SJSA1 (cell line): ENCODE results near the gene NAT9. TPM values are rescaled to one million over a fixed set of nuclear protein-coding genes. Genes with fewer than 3 reads are reported as not detected.

Experiments
- DNase-seq, 2 experiments: peaks; one replicate each; pipeline ENCODE4 v3.0.0-alpha.2; 2015 to 2020; ENCODE audit warnings: low spot score in 2 of 2, low read depth in 1 of 2
- H3K27ac ChIP-seq: fragments of 250-450 bp; sonication (Bioruptor Pico); 2 replicates; pipeline ENCODE4 v1.5.1; 2020; ENCODE audit warnings: mild to moderate bottlenecking, moderate library complexity
- H3K27me3 ChIP-seq: fragments of 250-450 bp; sonication (Bioruptor Pico); replicated peaks from 2 replicates; pipeline ENCODE4 v1.5.1; 2020; ENCODE audit warnings: mild to moderate bottlenecking, moderate library complexity
- H3K36me3 ChIP-seq: fragments of 250-450 bp; sonication (Bioruptor Pico); 2 replicates; pipeline ENCODE4 v1.5.1; 2020; ENCODE audit warnings: mild to moderate bottlenecking
- H3K4me1 ChIP-seq: fragments of 250-450 bp; sonication (Bioruptor Pico); replicated peaks from 2 replicates; pipeline ENCODE4 v1.6.1; 2021; ENCODE audit warnings: mild to moderate bottlenecking
- H3K4me3 ChIP-seq: fragments of 250-450 bp; sonication (Bioruptor Pico); 2 replicates; pipeline ENCODE4 v1.5.1; 2020; ENCODE audit warnings: mild to moderate bottlenecking
- H3K9me3 ChIP-seq: fragments of 250-450 bp; sonication (Bioruptor Pico); replicated peaks from 2 replicates; pipeline ENCODE4 v1.5.1; 2020; ENCODE audit warnings: mild to moderate bottlenecking
- total RNA-seq: library from RNA; depleted of rRNA; stranded (reverse); fragments of >200 nt; shearing (Covaris generic); gene quantifications from 2 replicates; pipeline ENCODE4 v1.2.3, GENCODE V29; 2014

NAT9 gene
- total RNA-seq, 1 experiment from 2014 or later = 32.9 TPM

DNA sequence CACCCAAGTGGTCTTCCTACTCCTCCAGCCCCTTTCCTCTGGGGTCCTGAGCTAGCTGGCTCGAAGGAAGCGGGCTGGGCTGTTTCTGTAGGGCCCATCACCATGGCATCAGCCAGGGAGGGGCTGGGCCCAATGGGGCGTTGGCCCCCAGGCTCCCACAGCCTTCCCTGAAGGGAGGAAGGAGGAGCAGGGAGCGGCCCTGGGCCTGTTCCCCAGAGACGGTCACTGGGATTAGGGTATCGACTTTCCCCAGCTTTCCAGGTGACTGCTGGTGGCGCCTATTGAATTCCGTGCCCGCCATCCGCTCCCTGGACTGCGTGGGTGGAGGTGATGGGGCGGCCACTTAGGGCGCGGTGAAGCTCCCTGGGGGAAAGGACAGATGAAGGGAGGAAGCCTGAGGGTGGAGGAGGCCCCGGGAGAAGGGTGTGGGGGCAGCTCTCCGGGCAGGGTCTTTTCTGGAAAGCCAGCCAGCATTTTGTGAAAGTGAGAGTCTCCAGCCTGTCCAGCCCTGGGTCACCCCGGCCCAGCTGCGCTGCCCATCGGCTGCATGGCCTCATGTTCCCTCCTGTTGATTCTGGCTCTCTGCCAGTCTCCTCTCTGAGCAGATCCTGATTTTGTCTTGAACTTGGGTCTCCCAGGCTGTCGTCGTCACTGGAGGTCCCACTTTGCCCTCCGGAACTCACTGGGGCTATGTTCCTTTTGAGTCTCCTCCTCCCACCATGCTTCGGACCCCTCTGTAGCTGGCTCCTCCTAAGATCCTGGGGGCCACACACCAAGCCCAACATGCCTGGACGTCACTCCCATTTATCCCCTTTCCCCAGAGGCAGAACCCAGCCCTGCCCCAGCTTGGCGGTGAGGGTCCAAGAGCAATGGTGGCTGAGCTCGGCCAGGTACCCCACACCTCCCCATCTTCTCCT lies 18.0 kb downstream of the NAT9 start:
- peak in 1 of 2 experiments; percentile 64 for DNase-seq
- no peaks in the 10 kb centered on the region for H3K36me3 ChIP-seq
- H3K27ac ChIP-seq = no peak overlapping the region
- H3K9me3 ChIP-seq = no peaks in the 10 kb centered on the region
- H3K4me3 ChIP-seq = no peak overlapping the region
- peaks cover 53% of the 10 kb centered on the region for H3K4me1 ChIP-seq
- H3K27me3 ChIP-seq = no peaks in the 10 kb centered on the region

DNA sequence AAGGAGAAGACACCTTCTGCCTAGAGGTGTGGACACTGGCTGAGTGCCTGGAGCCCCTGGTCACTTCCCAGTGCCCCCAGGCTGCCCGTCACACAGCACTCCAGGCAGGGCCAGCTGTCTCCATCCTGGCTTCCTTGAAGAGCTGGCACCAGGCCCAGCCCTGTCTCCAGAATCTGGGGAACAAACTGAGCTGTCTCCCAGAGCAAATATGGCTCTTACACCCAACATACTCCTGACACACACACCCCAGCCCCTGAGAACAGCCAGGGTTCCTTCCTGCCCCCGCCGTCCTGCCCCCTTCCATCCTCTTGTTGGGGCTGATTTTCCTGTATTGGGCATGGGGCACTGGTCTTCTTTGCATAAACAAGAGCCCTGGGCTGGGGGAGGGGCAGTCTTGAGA lies 18.6 kb downstream of the NAT9 start:
- Histone ChIP-seq H3K27ac (no peak overlapping the region), H3K4me1 (peaks cover 46% of the 10 kb centered on the region)
- DNase-seq = no peak

GRCh38 chr17:74756891-74757290 lies 19.3 kb downstream of the NAT9 start:
- Histone ChIP-seq H3K9me3 (no peaks in the 10 kb centered on the region), H3K27me3 (no peaks in the 10 kb centered on the region), H3K36me3 (no peaks in the 10 kb centered on the region), H3K4me1 (peaks cover 44% of the 10 kb centered on the region), H3K27ac (no peak overlapping the region), H3K4me3 (no peak overlapping the region)
- no peak for DNase-seq

More for the DNA sequence above, 18.6 kb downstream of the NAT9 start:
- no peaks in the 10 kb centered on the region for H3K36me3 ChIP-seq
- no peaks in the 10 kb centered on the region for H3K9me3 ChIP-seq
- H3K4me3 ChIP-seq = no peak overlapping the region
- H3K27me3 ChIP-seq = no peaks in the 10 kb centered on the region

GRCh38 chr17:74755533-74755932 lies 20.6 kb downstream of the NAT9 start:
- Histone ChIP-seq H3K4me3 (no peak overlapping the region), H3K9me3 (no peaks in the 10 kb centered on the region), H3K27me3 (no peaks in the 10 kb centered on the region), H3K4me1 (peaks cover 33% of the 10 kb centered on the region), H3K36me3 (no peaks in the 10 kb centered on the region; the same call in 1 of the 2 replicates), H3K27ac (no peak overlapping the region)
- no peak for DNase-seq

- Histone ChIP-seq H3K4me3 (no peak overlapping the region), H3K4me1 (peaks cover 33% of the 10 kb centered on the region), H3K9me3 (no peaks in the 10 kb centered on the region), H3K36me3 (no peaks in the 10 kb centered on the region; the same call in 1 of the 2 replicates), H3K27me3 (no peaks in the 10 kb centered on the region), H3K27ac (no peak overlapping the region)
- DNase-seq = no peak
Measured at GRCh38 chr17:74754832-74755231, 21.3 kb downstream of the NAT9 start.

- Histone ChIP-seq H3K27ac (no peak overlapping the region), H3K36me3 (peaks cover 10% of the 10 kb centered on the region)
- no peak for DNase-seq
Measured at GRCh38 chr17:74752822-74753401, 23.2 kb downstream of the NAT9 start.

GRCh38 chr17:74752415-74752814 lies 23.7 kb downstream of the NAT9 start:
- DNase-seq = no peak
- Histone ChIP-seq H3K27ac (no peak overlapping the region), H3K9me3 (peaks cover 4% of the 10 kb centered on the region; the same call in 1 of the 2 replicates), H3K4me3 (no peak overlapping the region), H3K36me3 (peaks cover 10% of the 10 kb centered on the region), H3K4me1 (peaks cover 29% of the 10 kb centered on the region), H3K27me3 (no peaks in the 10 kb centered on the region)

More at GRCh38 chr17:74752822-74753401, 23.2 kb downstream of the NAT9 start:
- Histone ChIP-seq H3K9me3 (peaks cover 4% of the 10 kb centered on the region; the same call in 1 of the 2 replicates), H3K4me3 (no peak overlapping the region), H3K27me3 (no peaks in the 10 kb centered on the region), H3K4me1 (peaks cover 30% of the 10 kb centered on the region)

DNA sequence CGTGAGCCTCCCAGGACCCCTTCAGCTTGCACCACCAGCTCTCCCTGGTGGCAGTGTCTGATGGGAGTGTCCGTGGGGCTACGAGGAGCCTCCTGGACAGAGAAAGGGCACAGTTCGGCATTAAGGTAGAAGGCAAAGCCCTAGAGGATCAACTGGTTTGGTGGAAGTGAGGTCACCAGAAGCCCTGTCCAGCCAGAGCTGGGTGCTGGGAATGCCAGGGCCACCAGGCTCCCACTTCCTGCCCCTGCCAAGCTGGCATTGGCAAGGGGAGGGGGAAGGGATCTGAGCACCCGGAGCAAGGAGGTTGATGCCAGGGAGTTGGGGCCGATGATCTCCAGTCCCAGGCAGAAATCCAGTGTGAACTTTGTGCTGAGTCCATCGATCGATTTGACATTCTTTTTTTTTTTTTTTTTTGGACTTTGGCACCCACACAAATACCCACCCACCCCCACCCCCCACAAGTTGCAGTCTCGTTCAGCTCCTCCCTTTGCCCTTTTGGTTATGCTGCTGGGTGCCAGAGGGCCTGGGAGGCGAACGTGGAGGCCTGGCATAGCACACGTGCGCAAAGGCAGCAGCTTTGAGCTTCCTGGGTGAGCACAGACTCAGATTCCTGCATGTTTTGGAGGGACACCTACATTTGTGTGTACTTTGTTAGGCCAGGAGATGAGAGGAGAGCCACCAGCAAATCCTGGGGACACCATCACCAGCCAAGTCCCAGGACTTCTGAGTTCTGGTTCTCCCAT lies 25.6 kb downstream of the NAT9 start:
- peak overlapping the region; percentile 79 for H3K4me3 ChIP-seq
- H3K9me3 ChIP-seq = peaks cover 4% of the 10 kb centered on the region; the same call in 1 of the 2 replicates
- H3K36me3 ChIP-seq = peaks cover 10% of the 10 kb centered on the region
- H3K4me1 ChIP-seq = peaks cover 33% of the 10 kb centered on the region
- H3K27ac ChIP-seq = no peak overlapping the region
- no peak for DNase-seq
- no peaks in the 10 kb centered on the region for H3K27me3 ChIP-seq

DNA sequence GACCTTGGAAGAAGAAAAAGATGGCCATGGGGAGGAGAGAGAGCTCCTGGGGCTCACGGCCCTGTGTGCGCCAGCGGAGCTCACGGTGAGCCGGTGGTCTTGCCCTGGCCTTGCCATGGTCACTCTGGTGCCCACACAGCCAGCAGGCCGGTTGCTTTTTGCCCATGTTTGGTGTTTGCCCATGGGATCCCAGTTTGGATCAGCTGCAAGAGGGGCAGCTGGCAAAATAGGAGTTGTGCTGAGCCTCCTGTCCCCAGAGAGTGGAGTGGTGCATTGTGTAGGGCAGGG lies 26.2 kb downstream of the NAT9 start:
- peak overlapping the region; percentile 79 for H3K4me3 ChIP-seq
- H3K27me3 ChIP-seq = no peaks in the 10 kb centered on the region
- H3K36me3 ChIP-seq = peaks cover 10% of the 10 kb centered on the region
- peaks cover 4% of the 10 kb centered on the region; the same call in 1 of the 2 replicates for H3K9me3 ChIP-seq
- H3K27ac ChIP-seq = no peak overlapping the region
- no peak for DNase-seq
- peaks cover 33% of the 10 kb centered on the region for H3K4me1 ChIP-seq

DNA sequence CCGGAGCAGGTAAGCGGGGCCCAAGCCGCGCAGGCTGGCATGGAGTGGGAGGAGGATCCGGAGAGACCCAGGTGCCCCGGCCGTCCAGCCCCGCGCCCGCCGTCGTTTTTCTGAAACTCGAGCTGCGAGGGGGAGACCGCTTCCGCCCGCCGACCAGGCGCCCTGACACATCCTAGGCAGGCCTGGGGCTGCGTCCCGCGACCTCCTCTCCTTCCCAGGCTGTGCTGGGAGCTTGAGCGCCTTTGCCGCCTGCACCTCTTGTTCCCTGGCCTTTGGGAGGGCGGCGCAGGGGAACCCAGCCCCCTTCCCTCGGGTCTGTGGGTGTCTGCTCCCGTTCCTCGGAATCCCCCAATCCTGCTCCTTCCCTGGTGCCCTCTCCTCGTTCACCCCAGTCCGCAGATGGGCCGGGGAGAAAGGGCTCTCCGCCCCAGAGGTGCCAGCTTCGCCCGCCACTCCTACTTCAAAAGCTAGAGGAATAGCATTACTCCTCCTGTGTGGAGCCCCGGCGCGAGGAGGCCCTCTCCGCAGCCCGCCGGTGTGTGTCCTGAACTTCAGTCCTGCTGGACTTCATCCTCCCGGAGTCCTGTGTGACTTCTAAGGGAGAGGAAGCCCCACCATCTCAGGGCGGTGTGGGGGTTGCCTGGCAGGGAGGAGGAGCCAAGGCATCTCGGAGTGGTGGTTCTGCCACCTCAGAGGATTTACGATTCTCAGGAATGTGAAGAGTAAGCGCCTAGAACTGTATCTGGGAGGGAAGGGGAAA lies 26.7 kb downstream of the NAT9 start:
- Histone ChIP-seq H3K4me3 (peak overlapping the region; percentile 79), H3K36me3 (peaks cover 10% of the 10 kb centered on the region), H3K9me3 (peaks cover 4% of the 10 kb centered on the region; the same call in 1 of the 2 replicates), H3K27ac (no peak overlapping the region), H3K27me3 (no peaks in the 10 kb centered on the region), H3K4me1 (peaks cover 38% of the 10 kb centered on the region)
- DNase-seq = peak in 1 of 2 experiments; percentile 55

DNA sequence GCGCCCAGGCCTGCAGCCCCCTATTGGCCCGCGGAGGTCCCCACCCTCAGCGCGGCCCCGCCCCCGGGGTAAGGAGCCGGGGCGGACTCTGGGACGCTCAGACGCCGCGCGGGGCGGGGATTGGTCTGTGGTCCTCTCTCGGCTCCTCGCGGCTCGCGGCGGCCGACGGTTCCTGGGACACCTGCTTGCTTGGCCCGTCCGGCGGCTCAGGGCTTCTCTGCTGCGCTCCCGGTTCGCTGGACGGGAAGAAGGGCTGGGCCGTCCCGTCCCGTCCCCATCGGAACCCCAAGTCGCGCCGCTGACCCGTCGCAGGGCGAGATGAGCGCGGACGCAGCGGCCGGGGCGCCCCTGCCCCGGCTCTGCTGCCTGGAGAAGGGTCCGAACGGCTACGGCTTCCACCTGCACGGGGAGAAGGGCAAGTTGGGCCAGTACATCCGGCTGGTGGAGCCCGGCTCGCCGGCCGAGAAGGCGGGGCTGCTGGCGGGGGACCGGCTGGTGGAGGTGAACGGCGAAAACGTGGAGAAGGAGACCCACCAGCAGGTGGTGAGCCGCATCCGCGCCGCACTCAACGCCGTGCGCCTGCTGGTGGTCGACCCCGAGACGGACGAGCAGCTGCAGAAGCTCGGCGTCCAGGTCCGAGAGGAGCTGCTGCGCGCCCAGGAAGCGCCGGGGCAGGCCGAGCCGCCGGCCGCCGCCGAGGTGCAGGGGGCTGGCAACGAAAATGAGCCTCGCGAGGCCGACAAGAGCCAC lies 27.4 kb downstream of the NAT9 start, which contains the start of gene NHERF1:
Gene NHERF1, plus strand, starts transcription at position 100 of the 750 bp plus-strand sequence. Its CDS starts 219 bp downstream, at position 319.
- no peak within 1 kb of the TSS for H3K27ac ChIP-seq
- peaks cover 10% of the 10 kb centered on the region for H3K36me3 ChIP-seq
- H3K4me3 ChIP-seq = peak within 1 kb of the TSS; percentile 79
- H3K9me3 ChIP-seq = peaks cover 4% of the 10 kb centered on the region; the same call in 1 of the 2 replicates
- peak; percentile 91 to 96 for DNase-seq
- peaks cover 41% of the 10 kb centered on the region for H3K4me1 ChIP-seq
- no peaks in the 10 kb centered on the region for H3K27me3 ChIP-seq

GRCh38 chr17:74748279-74748528 lies 27.9 kb downstream of the NAT9 start:
- Histone ChIP-seq H3K27ac (no peak overlapping the region), H3K27me3 (no peaks in the 10 kb centered on the region), H3K9me3 (peaks cover 4% of the 10 kb centered on the region; the same call in 1 of the 2 replicates), H3K36me3 (peaks cover 10% of the 10 kb centered on the region), H3K4me3 (peak overlapping the region; percentile 79), H3K4me1 (peaks cover 44% of the 10 kb centered on the region)
- DNase-seq = no peak
